Measurements from ENCODE around the gene ZSCAN5C. TPM values are rescaled to one million over a fixed set of nuclear protein-coding genes. Genes with fewer than 3 reads are reported as not detected.

Gene ZSCAN5C
- total and polyA plus RNA-seq, 2 experiments from 2014 or later, result not detected

GRCh38 chr19:56252699-56253422 lies 50.8 kb downstream of the ZSCAN5C start:
- Histone ChIP-seq H3K79me2 (no peaks in the 10 kb centered on the region), H3K27ac (no peak overlapping the region), H3K27me3 (no peaks in the 10 kb centered on the region), H3K9me3 (ENCODE audit: low read depth) (no peaks in the 10 kb centered on the region), H2AFZ (peak overlapping the region; percentile 88), H3K4me2 (peak overlapping the region; percentile 53), H3K4me3 (no peak overlapping the region), H3K9me2 (replicated peaks; ENCODE audit: insufficient read depth) (no peaks in the 10 kb centered on the region), H3K36me3 (replicated peaks; ENCODE audit: insufficient read depth, low read depth) (no peaks in the 10 kb centered on the region), H4K20me1 (ENCODE audit: insufficient read depth, poor library complexity, severe bottlenecking) (no peaks in the 10 kb centered on the region), H3K4me1 (ENCODE audit: insufficient read depth) (no peaks in the 10 kb centered on the region)
- 33% methylated on average over 10 of the region's 10 CpGs for WGBS (ENCODE audit: low lambda C conversion rate, missing lambda C conversion rate)
- peak; percentile 84 for DNase-seq (ENCODE audit: low spot score)
- TF ChIP-seq EZH2phosphoT487 (IDR thresholded peaks at IDR 0.05; ENCODE audit: low read depth, severe bottlenecking, unreplicated experiment), result no peak
- peak; percentile 66 for TF ChIP-seq CTCF (IDR thresholded peaks at IDR 0.05; ENCODE audit: poor library complexity)
- TF ChIP-seq EZH2 (IDR thresholded peaks at IDR 0.05; ENCODE audit: borderline replicate concordance), result no peak

GRCh38 chr19:56253737-56254136 lies 51.7 kb downstream of the ZSCAN5C start:
- TF ChIP-seq EZH2 (IDR thresholded peaks at IDR 0.05; ENCODE audit: borderline replicate concordance) (no peak), CTCF (IDR thresholded peaks at IDR 0.05; ENCODE audit: poor library complexity) (peak; percentile 59)
- Histone ChIP-seq H3K4me1 (ENCODE audit: insufficient read depth) (no peaks in the 10 kb centered on the region), H3K9me3 (ENCODE audit: low read depth) (no peaks in the 10 kb centered on the region), H3K4me3 (no peak overlapping the region), H3K4me2 (no peak overlapping the region), H3K27ac (no peak overlapping the region), H3K79me2 (no peaks in the 10 kb centered on the region), H3K36me3 (replicated peaks; ENCODE audit: insufficient read depth, low read depth) (no peaks in the 10 kb centered on the region), H4K20me1 (ENCODE audit: insufficient read depth, poor library complexity, severe bottlenecking) (no peaks in the 10 kb centered on the region), H2AFZ (no peak overlapping the region), H3K9me2 (replicated peaks; ENCODE audit: insufficient read depth) (no peaks in the 10 kb centered on the region), H3K27me3 (no peaks in the 10 kb centered on the region)
- DNase-seq (ENCODE audit: low spot score), result peak; percentile 71
- 76% methylated on average over 5 of the region's 5 CpGs for WGBS (ENCODE audit: low lambda C conversion rate, missing lambda C conversion rate)

- TF ChIP-seq CTCF (IDR thresholded peaks at IDR 0.05; ENCODE audit: poor library complexity) (no peak), EZH2phosphoT487 (IDR thresholded peaks at IDR 0.05; ENCODE audit: low read depth, severe bottlenecking, unreplicated experiment) (no peak), EZH2 (IDR thresholded peaks at IDR 0.05; ENCODE audit: borderline replicate concordance) (no peak)
- Histone ChIP-seq H4K20me1 (ENCODE audit: insufficient read depth, poor library complexity, severe bottlenecking) (no peaks in the 10 kb centered on the region), H2AFZ (no peak overlapping the region), H3K4me3 (no peak overlapping the region), H3K36me3 (replicated peaks; ENCODE audit: insufficient read depth, low read depth) (no peaks in the 10 kb centered on the region), H3K79me2 (no peaks in the 10 kb centered on the region), H3K9me3 (ENCODE audit: low read depth) (no peaks in the 10 kb centered on the region), H3K9me2 (replicated peaks; ENCODE audit: insufficient read depth) (no peaks in the 10 kb centered on the region), H3K4me2 (no peak overlapping the region), H3K4me1 (ENCODE audit: insufficient read depth) (no peaks in the 10 kb centered on the region), H3K27me3 (no peaks in the 10 kb centered on the region), H3K27ac (no peak overlapping the region)
- 95% methylated on average over 11 of the region's 12 CpGs for WGBS (ENCODE audit: low lambda C conversion rate, missing lambda C conversion rate)
- no peak for DNase-seq (ENCODE audit: low spot score)
Measured at GRCh38 chr19:56258272-56258671, 56.2 kb downstream of the ZSCAN5C start.

Other genes starting within 250 kb of the ZSCAN5C start
- not detected in 2 replicates for gene NLRP5, start 215.5 kb upstream of the ZSCAN5C start, total RNA-seq
- not detected in 2 replicates for gene NLRP5, start 215.5 kb upstream of the ZSCAN5C start, polyA plus RNA-seq
- gene ZNF787, start 81.0 kb upstream of the ZSCAN5C start, total RNA-seq, result 14.5 and 23.5 TPM in 2 replicates
- 24.9 and 27.2 TPM in 2 replicates for gene ZNF787, start 81.0 kb upstream of the ZSCAN5C start, polyA plus RNA-seq
- gene ZNF444, start 61.0 kb upstream of the ZSCAN5C start, total RNA-seq, result 38.3 and 46.6 TPM in 2 replicates
- gene ZNF444, start 61.0 kb upstream of the ZSCAN5C start, polyA plus RNA-seq, result 60.2 and 74.3 TPM in 2 replicates
- gene GALP, start 26.3 kb upstream of the ZSCAN5C start, total RNA-seq, result not detected in 2 replicates
- gene GALP, start 26.3 kb upstream of the ZSCAN5C start, polyA plus RNA-seq, result not detected in 2 replicates
- gene ZSCAN5B, start 4.5 kb upstream of the ZSCAN5C start, total RNA-seq, result not detected in 2 replicates
- gene ZSCAN5B, start 4.5 kb upstream of the ZSCAN5C start, polyA plus RNA-seq, result not detected in 2 replicates
- not detected in 2 replicates for gene EDDM13, start 70.5 kb downstream of the ZSCAN5C start, total RNA-seq
- gene EDDM13, start 70.5 kb downstream of the ZSCAN5C start, polyA plus RNA-seq, result 1.3 TPM in 1 of 2 replicates, not detected in the other
- gene ZSCAN5A, start 112.6 kb downstream of the ZSCAN5C start, total RNA-seq, result 7.0 and 10.6 TPM in 2 replicates
- 4.9 and 7.3 TPM in 2 replicates for gene ZSCAN5A, start 112.6 kb downstream of the ZSCAN5C start, polyA plus RNA-seq
- gene ZNF582, start 191.3 kb downstream of the ZSCAN5C start, total RNA-seq, result 3.2 and 3.9 TPM in 2 replicates
- gene ZNF582, start 191.3 kb downstream of the ZSCAN5C start, polyA plus RNA-seq, result 4.5 and 5.6 TPM in 2 replicates
- gene ZNF583, start 202.1 kb downstream of the ZSCAN5C start, total RNA-seq, result 9.7 and 11.8 TPM in 2 replicates
- 4.8 and 7.4 TPM in 2 replicates for gene ZNF583, start 202.1 kb downstream of the ZSCAN5C start, polyA plus RNA-seq

Measured in hepatocyte (in vitro differentiated cells).